NCI-H2171 treated with DMSO at 0.1 percent for 48 hours (cell line): ENCODE results near the gene TNFRSF11A.

Experiments used
- DNase-seq: peaks from one replicate; lab custom pipeline; 2025; lab: John Stamatoyannopoulos, UW

The TNFRSF11A gene

DNA sequence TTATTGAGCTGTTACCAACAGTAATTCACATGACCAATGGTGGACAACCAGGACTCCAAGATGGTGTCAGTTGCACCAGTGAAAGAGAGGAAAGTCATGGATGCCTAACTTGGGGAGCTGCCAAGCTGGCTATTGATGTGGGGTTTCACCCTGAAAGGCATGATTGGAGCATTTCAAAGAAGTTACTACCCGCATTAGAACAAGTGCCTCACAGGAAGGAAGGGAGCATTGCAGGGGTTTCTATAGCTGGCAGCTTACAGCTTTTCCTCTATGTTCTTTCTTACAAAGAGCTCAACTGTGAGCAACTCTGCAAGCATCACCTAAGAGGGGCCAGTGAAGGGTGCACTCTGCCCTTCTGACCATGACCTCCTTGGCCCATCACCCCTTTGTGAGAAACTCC is 93.1 kb downstream of the TNFRSF11A start:
- no peak for DNase-seq

DNA sequence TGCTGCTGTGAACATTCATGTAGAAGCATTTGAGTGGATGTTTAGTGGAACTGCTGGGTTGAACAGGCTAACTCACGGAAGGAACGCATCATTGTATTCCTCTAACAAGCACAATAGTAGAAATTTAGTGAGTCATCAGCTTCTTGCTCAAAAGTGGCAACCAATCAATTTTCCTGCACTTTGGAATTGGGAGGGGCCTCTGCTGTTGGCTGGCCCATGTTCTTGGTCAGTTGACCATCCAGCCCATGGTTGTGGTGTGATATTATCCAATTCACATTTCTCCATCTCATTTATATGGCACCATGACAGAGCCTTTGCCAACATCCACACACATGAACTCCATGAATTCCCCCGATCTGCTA is 95.0 kb downstream of the TNFRSF11A start:
- no peak for DNase-seq

DNA sequence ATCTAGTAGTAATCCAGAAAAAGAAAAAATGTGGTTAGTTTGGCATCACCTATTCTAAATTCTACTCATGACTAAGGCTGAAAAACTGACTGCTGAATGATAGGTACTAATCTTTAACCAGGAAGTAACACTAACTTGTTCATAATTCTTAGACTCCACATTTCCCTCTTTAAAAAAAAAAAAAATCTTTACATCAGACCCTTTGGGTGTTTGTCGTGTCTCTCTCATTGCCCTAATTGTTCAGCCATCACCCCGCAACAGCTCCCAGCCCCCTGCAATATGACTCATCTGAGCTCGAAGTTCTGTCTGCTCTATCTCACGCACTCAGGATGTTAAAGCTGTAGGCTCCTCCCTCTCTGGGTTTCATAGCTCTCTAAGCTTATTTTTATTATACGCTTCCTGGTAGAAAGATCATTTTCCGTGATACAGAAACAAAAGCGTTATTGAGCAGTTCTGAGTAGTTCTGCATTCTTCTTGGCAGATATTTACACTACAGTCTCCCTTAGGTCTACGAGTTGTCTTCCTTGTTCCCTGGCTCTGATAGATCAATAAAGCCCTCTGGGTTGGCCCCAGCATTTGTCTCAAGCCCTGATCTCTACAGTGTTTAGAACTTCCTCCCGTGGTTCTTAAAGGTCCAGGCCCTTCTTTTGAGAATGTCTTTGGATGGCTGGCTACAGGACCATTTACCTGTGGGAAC is 95.6 kb downstream of the TNFRSF11A start:
- DNase-seq = no peak

- peak; percentile 97 for DNase-seq
These were observed 100.5 kb downstream of the TNFRSF11A start for GRCh38 chr18:62425465-62426190.

GRCh38 chr18:62426191-62426488 is 101.0 kb downstream of the TNFRSF11A start:
- DNase-seq = no peak

DNA sequence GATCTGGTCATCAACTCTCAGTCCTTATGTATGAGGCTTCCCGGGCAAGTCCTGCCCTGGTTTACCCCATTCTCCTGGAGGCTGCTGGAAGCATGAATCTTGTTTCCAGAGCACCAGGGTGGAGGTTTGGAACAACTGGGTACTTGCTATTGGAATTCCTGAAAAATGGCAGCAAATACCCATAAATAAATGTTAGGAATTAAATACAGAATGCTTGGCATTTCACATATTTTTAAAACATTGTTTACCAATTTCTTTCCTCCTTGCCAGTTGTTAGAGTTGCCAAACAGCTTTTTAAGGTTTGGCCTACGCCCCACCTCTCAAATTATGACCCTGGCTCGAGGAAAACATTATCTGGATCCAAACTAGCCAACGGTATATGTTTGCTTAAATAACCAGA is 107.1 kb downstream of the TNFRSF11A start:
- DNase-seq = no peak

GRCh38 chr18:62434798-62435197 is 109.7 kb downstream of the TNFRSF11A start:
- DNase-seq = no peak

DNA sequence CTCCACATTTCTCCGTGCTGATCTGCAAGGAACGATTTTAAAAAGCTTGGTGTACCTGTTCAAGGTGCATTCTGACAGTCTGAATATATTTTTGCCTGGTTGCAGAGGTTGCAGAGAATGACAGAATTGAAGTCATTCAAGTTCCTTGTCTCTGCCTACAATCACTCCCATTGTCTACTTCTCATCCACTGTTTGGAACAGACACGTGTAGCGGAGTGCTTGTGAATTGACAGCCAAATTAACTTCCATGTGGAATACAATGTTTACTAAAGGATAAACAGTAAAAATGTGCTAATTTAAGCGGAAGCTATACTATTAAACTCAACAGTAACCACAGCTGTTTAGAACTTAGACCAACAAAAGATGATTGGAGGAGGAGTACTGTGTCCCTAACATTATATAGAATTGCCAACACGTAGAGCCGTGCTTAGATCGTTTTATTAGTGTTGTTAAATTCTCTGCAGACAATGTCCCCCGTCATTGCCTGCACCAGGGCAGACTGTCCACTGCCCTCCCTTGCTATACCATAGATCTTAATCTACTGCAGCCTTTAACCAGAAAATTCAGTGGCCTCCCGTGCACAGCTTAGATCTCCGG is 110.4 kb downstream of the TNFRSF11A start:
- DNase-seq = no peak

GRCh38 chr18:62436636-62437234 is 111.6 kb downstream of the TNFRSF11A start:
- no peak for DNase-seq

DNA sequence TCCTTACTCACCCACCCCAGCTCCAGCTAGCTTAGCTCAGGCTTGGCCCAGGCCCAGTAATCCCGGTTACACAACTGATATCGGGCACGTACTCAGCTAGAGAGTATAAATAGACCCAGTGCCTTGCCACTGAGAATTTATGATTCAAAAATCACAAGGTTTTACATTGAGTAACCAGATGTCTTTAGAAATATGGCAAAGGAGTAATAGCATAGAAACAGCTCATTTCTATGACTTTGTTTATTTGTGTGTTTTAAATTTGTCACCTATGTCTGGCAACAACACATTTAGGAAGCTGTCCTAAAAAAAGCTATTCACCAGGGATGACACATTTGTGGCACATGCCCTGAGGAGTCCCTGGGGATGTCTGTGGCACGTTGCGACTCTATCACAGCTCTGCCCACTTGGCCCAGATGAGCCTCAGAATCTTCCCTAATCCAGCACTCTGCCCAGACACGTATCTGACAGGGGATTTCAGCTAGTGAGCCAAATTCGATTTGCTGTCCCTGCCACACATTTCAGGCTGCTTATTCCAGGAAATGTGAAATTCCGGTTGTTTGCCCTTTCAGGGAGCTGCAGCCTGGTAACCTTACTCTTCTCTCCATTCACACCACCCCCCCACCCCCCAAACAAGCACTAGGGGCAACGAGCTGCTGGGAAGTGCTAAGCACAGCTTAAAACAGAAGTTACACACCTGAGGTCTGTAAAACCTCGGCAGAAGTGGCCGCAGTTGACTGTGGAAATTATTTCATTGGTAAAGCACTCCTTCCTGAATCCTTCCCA is 112.3 kb downstream of the TNFRSF11A start:
- peak; percentile 52 for DNase-seq

- no peak for DNase-seq
These were observed 112.9 kb downstream of the TNFRSF11A start for GRCh38 chr18:62438018-62438329.

GRCh38 chr18:62438402-62438801 is 113.3 kb downstream of the TNFRSF11A start:
- DNase-seq = no peak

- DNase-seq = no peak
These were observed 113.8 kb downstream of the TNFRSF11A start for GRCh38 chr18:62438866-62439265.
